Trophoblast cell (in vitro differentiated cells and primary cell): Measurements from ENCODE around the gene FEM1B.

ENCODE experiments used
- DNase-seq, 2 donors: peaks; one replicate each; pipeline ENCODE4 v3.0.0-alpha.2; 2016
- H2AFZ ChIP-seq: 2 replicates; pipeline ENCODE4 v1.6.1; 2013; ENCODE audit warnings: low read length, moderate library complexity, mild to moderate bottlenecking; ENCODE audit not compliant: insufficient read depth, poor library complexity
- H2AK5ac ChIP-seq: 2 replicates; pipeline ENCODE4 v1.6.1; 2013; ENCODE audit warnings: mild to moderate bottlenecking, low read length
- H2BK120ac ChIP-seq: 2 replicates; pipeline ENCODE4 v1.6.1; 2013; ENCODE audit warnings: low read length, mild to moderate bottlenecking, moderate library complexity; ENCODE audit not compliant: insufficient read depth, poor library complexity
- H2BK12ac ChIP-seq: 2 replicates; pipeline ENCODE4 v1.6.1; 2013; ENCODE audit warnings: mild to moderate bottlenecking, low read length, moderate library complexity
- H2BK5ac ChIP-seq: 2 replicates; pipeline ENCODE4 v1.6.1; 2013; ENCODE audit warnings: low read length, low read depth, moderate library complexity, mild to moderate bottlenecking; ENCODE audit not compliant: poor library complexity
- H3K14ac ChIP-seq: 2 replicates; pipeline ENCODE4 v1.6.1; 2013; ENCODE audit warnings: mild to moderate bottlenecking, low read length
- H3K18ac ChIP-seq: 2 replicates; pipeline ENCODE4 v1.6.1; 2013; ENCODE audit warnings: mild to moderate bottlenecking, low read length
- H3K23ac ChIP-seq: 2 replicates; pipeline ENCODE4 v1.6.1; 2013; ENCODE audit warnings: low read length
- H3K27ac ChIP-seq: 2 replicates; pipeline ENCODE4 v1.5.1; 2013; ENCODE audit warnings: low read depth, mild to moderate bottlenecking, inconsistent platforms, low read length, moderate library complexity
- H3K27me3 ChIP-seq: 2 replicates; pipeline ENCODE4 v1.6.1; 2013; ENCODE audit warnings: inconsistent platforms, mild to moderate bottlenecking, low read length, moderate library complexity; ENCODE audit not compliant: insufficient read depth
- H3K36me3 ChIP-seq, 2 experiments: 1 replicate in 1 of 2; 2 replicates in 1 of 2; pipeline ENCODE4 v1.6.1; 2013; ENCODE audit warnings: low read length in 2 of 2, mild to moderate bottlenecking in 2 of 2, moderate library complexity in 1 of 2; ENCODE audit not compliant: insufficient read depth in 2 of 2, control insufficient read depth in 1 of 2
- H3K4ac ChIP-seq: 2 replicates; pipeline ENCODE4 v1.6.1; 2013; ENCODE audit warnings: low read depth, mild to moderate bottlenecking, low read length, moderate library complexity
- H3K4me1 ChIP-seq, 2 experiments: 1 replicate in 1 of 2; 2 replicates in 1 of 2; pipeline ENCODE4 v1.6.1; 2013; ENCODE audit warnings: low read length in 2 of 2, mild to moderate bottlenecking in 2 of 2, moderate library complexity in 1 of 2; ENCODE audit not compliant: insufficient read depth in 2 of 2, control insufficient read depth in 1 of 2
- H3K4me2 ChIP-seq: 2 replicates; pipeline ENCODE4 v1.6.1; 2013; ENCODE audit warnings: inconsistent platforms, mild to moderate bottlenecking, low read length, moderate library complexity
- H3K4me3 ChIP-seq: 2 replicates; pipeline ENCODE4 v1.5.1; 2013; ENCODE audit warnings: mild to moderate bottlenecking, low read depth, low read length, inconsistent platforms
- H3K79me1 ChIP-seq: one replicate; pipeline ENCODE4 v1.6.1; 2013; ENCODE audit warnings: low read length
- H3K79me2 ChIP-seq: 2 replicates; pipeline ENCODE4 v1.6.1; 2013; ENCODE audit warnings: low read length, mild to moderate bottlenecking; ENCODE audit not compliant: control insufficient read depth, insufficient read depth, poor library complexity
- H3K9ac ChIP-seq: 2 replicates; pipeline ENCODE4 v1.6.1; 2013; ENCODE audit warnings: mild to moderate bottlenecking, low read length
- H3K9me3 ChIP-seq: 2 replicates; pipeline ENCODE4 v1.6.1; 2013; ENCODE audit warnings: low read depth, mild to moderate bottlenecking, control low read depth, inconsistent platforms, low read length; ENCODE audit not compliant: insufficient read depth
- H4K12ac ChIP-seq: 2 replicates; pipeline ENCODE4 v1.6.1; 2013; ENCODE audit warnings: low read depth, mild to moderate bottlenecking, low read length, moderate library complexity
- H4K8ac ChIP-seq: 2 replicates; pipeline ENCODE4 v1.6.1; 2013; ENCODE audit warnings: low read depth, mild to moderate bottlenecking, low read length, moderate library complexity
- H4K91ac ChIP-seq: one replicate; pipeline ENCODE4 v1.6.1; 2013; ENCODE audit warnings: low read depth, mild to moderate bottlenecking, low read length, moderate library complexity
- WGBS: extraction: QIAGEN DNeasy Blood & Tissue Kit; methylation state at CpG from one replicate; pipeline ENCODE4 v1.1.7; 2013; ENCODE audit warnings: missing lambda C conversion rate; ENCODE audit not compliant: insufficient read length, insufficient coverage; ENCODE audit errors: extremely low coverage; 5-methylcytosine and 5-hydroxymethylcytosine counted together

FEM1B gene

GRCh38 chr15:68241088-68241935, 36.2 kb upstream of the FEM1B start:
- Histone ChIP-seq H2AK5ac (no peak overlapping the region), H3K79me2 (no peaks in the 10 kb centered on the region), H3K9ac (no peak overlapping the region), H3K4me3 (no peak overlapping the region), H2AFZ (no peak overlapping the region), H4K91ac (no peak overlapping the region), H2BK12ac (no peak overlapping the region), H4K12ac (no peak overlapping the region), H3K4ac (no peak overlapping the region), H3K4me1 (no peaks in the 10 kb centered on the region), H3K79me1 (no peaks in the 10 kb centered on the region), H3K23ac (no peak overlapping the region), H3K27ac (no peak overlapping the region), H3K4me2 (no peak overlapping the region), H3K14ac (no peak overlapping the region), H3K36me3 (no peaks in the 10 kb centered on the region), H3K18ac (no peak overlapping the region), H2BK5ac (no peak overlapping the region), H3K9me3 (no peaks in the 10 kb centered on the region), H4K8ac (no peak overlapping the region), H2BK120ac (no peak overlapping the region), H3K27me3 (no peaks in the 10 kb centered on the region)
- no CpG with 5 or more reads among the region's 5 CpGs for WGBS
- DNase-seq: no peak

GRCh38 chr15:68244235-68244634, 33.3 kb upstream of the FEM1B start:
- no peak overlapping the region for H3K23ac ChIP-seq
- no CpG with 5 or more reads among the region's 1 CpG for WGBS

GRCh38 chr15:68249058-68249713, 28.4 kb upstream of the FEM1B start:
- no peaks in the 10 kb centered on the region for H3K36me3 ChIP-seq
- no peak overlapping the region for H2BK12ac ChIP-seq
- H4K8ac ChIP-seq: no peak overlapping the region
- H3K27me3 ChIP-seq: no peaks in the 10 kb centered on the region
- H2AFZ ChIP-seq: no peak overlapping the region
- H3K4me3 ChIP-seq: no peak overlapping the region
- H2AK5ac ChIP-seq: no peak overlapping the region
- H2BK120ac ChIP-seq: no peak overlapping the region
- DNase-seq: no peak
- no peaks in the 10 kb centered on the region for H3K79me2 ChIP-seq
- H4K91ac ChIP-seq: no peak overlapping the region
- no peak overlapping the region for H3K14ac ChIP-seq
- H3K9ac ChIP-seq: no peak overlapping the region
- no CpG with 5 or more reads among the region's 3 CpGs for WGBS
- H3K79me1 ChIP-seq: no peaks in the 10 kb centered on the region
- H3K4me1 ChIP-seq: no peaks in the 10 kb centered on the region
- H2BK5ac ChIP-seq: no peak overlapping the region
- H4K12ac ChIP-seq: no peak overlapping the region
- H3K4ac ChIP-seq: no peak overlapping the region
- no peak overlapping the region for H3K23ac ChIP-seq
- H3K18ac ChIP-seq: no peak overlapping the region
- no peaks in the 10 kb centered on the region for H3K9me3 ChIP-seq
- no peak overlapping the region for H3K4me2 ChIP-seq
- no peak overlapping the region for H3K27ac ChIP-seq

More at GRCh38 chr15:68244235-68244634, 33.3 kb upstream of the FEM1B start:
- Histone ChIP-seq H3K4me3 (no peak overlapping the region), H2AK5ac (no peak overlapping the region), H2AFZ (no peak overlapping the region), H3K14ac (no peak overlapping the region), H3K4ac (no peak overlapping the region), H4K91ac (no peak overlapping the region), H3K27me3 (no peaks in the 10 kb centered on the region), H3K79me1 (no peaks in the 10 kb centered on the region), H2BK120ac (no peak overlapping the region), H3K18ac (no peak overlapping the region), H3K4me2 (no peak overlapping the region), H2BK12ac (no peak overlapping the region), H3K4me1 (no peaks in the 10 kb centered on the region), H3K9me3 (no peaks in the 10 kb centered on the region), H3K79me2 (no peaks in the 10 kb centered on the region), H4K12ac (no peak overlapping the region), H4K8ac (no peak overlapping the region), H3K36me3 (no peaks in the 10 kb centered on the region), H2BK5ac (no peak overlapping the region), H3K9ac (no peak overlapping the region), H3K27ac (no peak overlapping the region)
- DNase-seq: no peak

- H2BK12ac ChIP-seq: no peak overlapping the region
- no peak overlapping the region for H2AK5ac ChIP-seq
- no peaks in the 10 kb centered on the region for H3K27me3 ChIP-seq
- H2BK5ac ChIP-seq: no peak overlapping the region
- H4K91ac ChIP-seq: no peak overlapping the region
- H3K4me3 ChIP-seq: no peak overlapping the region
- no peaks in the 10 kb centered on the region for H3K9me3 ChIP-seq
- no peak overlapping the region for H3K23ac ChIP-seq
- H3K4me1 ChIP-seq: peaks cover 0 to 2% of the 10 kb centered on the region in 2 experiments
- no peak overlapping the region for H2BK120ac ChIP-seq
- peak; percentile 60 to 94 for DNase-seq
- H3K4ac ChIP-seq: no peak overlapping the region
- peaks cover 4% of the 10 kb centered on the region for H3K79me2 ChIP-seq
- H3K79me1 ChIP-seq: peaks cover 8% of the 10 kb centered on the region
- no peaks in the 10 kb centered on the region for H3K36me3 ChIP-seq
- no peak overlapping the region for H3K4me2 ChIP-seq
- no peak overlapping the region for H3K9ac ChIP-seq
- H3K14ac ChIP-seq: no peak overlapping the region
- no peak overlapping the region for H2AFZ ChIP-seq
- no peak overlapping the region for H3K27ac ChIP-seq
- H4K8ac ChIP-seq: no peak overlapping the region
- no CpG with 5 or more reads among the region's 7 CpGs for WGBS
- H4K12ac ChIP-seq: no peak overlapping the region
- H3K18ac ChIP-seq: no peak overlapping the region
Measured at GRCh38 chr15:68252925-68253534, 24.5 kb upstream of the FEM1B start.
